Islet precursor cell (in vitro differentiated cells): Measurements from ENCODE around the gene NAV3.
"Not testable (repeated sequence)": the region's sequence is repeated elsewhere in the genome, so short reads cannot be mapped to it uniquely, and the experiment has no call there.

ENCODE experiments used
- DNase-seq: peaks from one replicate; pipeline ENCODE4 v3.0.0-alpha.2; 2018

The NAV3 gene

DNA sequence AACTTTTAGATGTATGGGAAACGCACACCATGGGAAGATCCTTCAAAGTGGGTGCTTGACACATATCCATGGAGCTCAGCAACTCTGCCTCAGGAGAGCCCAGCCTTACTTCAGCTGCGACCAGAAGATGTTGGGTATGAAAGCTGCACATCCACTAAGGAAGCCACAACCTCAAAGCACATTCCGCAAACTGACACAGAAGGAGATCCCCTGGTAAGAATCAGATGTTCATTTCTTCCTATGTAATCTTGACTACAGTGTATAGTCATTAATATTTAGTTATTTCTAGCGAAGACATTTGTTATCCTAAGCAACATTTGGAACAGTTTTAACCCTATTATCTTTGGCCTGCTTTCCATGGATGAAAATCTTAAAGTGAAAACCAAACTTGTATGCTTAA lies 374.2 kb downstream of the NAV3 start:
- no peak for DNase-seq

DNA sequence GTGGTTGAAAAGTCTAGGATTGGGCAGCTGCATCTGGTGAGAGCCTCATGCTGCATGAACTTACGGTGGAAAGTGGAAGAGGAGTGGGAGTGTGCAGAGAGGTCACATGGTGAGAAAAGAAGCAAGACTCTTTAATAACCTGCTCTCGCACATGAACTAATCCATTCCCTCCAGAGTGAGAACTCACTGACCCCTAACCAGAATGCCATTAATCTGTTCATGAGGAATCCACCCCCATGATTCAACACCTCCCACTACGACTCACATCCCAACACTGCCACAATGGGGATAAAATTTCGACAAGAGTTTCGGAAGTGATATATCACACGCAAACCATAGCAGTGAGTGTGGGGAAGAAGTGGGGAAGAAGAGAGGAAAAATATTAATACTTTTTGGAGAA lies 377.4 kb downstream of the NAV3 start:
- DNase-seq = no peak

DNA sequence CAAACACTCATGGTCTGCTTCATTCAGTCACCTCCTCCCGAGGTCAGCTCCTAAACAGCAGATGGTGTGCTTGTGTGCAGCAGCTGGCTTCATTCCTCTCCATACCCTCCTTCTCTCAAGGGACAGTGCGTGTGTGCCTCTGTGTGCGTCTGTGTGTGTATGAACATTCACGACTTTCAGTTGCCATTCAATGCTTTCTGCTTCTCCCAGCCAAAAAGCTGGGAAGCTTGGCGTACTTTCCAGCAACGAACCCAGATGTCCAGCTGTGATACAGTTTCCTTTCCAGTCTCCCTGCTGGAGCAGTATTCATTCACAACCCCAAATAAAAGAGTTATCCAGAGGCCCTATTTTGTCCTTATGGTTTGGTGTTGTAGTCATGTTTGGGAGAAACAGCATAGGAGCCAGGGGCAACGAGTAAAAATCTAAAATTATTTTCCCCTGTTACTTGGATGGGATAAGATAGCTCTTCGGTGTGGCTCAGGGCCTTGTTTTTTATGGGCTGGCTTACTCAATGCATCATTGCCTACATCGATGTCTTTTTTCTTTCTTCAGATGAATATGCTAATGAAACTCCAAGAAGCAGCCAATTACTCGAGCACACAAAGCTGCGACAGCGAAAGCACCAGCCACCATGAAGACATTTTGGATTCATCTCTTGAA lies 379.3 kb downstream of the NAV3 start:
- no peak for DNase-seq

DNA sequence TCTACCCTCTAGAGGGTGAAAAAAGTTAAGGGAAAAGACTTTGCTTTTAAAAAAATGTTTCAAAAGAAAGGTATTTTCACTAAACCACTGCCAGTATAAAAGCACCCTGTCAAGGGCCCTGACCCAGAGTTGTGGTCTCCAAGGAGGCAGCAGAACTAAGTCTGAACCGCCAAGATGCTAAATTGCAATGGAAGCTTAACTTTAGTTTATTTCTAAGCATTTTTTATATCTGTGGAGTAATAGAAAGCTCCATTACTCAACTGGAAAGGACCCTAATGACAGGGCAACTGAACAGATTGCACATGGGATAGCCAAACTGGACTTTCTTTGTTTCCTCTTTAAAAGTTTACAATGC lies 379.8 kb downstream of the NAV3 start:
- no peak for DNase-seq

DNA sequence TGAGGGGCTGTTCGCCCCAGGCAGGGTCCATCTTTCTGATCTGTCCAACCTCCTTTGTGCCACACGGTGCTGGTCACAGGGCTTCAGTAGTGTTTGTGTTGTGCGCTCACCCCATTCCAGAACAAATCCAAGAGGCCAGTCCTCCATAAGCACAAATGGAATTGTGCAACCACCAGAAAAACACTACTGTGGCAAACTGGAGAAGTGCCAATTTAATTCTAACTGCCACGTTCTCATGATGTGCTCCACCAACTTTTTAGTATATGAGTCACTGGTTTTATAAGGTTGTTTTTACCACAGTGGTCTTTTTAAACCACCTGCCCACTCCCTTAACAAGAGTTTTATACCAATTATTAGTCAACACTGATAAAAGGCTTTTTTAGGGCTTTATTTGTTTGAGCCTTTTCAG lies 380.2 kb downstream of the NAV3 start:
- no peak for DNase-seq

DNA sequence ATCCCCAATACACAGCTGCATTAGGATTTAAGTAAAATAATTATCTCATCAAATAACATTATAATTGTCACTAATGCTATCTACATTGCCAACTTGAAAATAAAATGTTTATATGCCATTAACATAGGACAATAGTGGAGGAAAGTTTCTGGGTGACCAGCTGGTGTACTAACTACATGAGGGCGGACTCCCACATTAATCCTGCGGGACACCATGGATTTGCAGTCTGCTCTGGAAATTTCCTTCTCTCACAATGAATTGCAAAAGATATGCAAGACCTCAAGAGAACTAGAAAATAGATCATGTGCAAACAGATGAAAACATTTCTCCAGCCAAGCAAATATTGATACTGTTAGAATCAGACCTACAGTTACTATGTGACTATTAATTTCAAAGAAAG lies 390.1 kb downstream of the NAV3 start:
- no peak for DNase-seq

DNA sequence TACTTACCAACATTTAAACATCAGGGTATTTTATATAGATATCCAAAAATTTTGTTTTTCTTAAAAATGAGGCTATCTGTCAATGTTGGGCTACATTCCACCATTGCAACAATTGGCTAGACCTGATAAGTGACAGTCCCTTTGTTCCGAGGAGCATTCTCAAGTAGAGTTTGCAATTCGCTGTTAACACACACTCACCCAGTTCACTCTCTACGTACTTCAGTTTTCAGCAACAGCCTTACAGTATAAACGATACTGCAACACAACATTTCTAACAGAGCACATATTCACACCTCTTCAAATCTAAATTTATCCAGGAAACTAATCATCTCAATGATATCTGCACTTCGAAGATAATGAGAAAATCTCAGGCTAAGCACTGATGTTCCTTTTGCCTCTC lies 393.5 kb downstream of the NAV3 start:
- DNase-seq = no peak

DNA sequence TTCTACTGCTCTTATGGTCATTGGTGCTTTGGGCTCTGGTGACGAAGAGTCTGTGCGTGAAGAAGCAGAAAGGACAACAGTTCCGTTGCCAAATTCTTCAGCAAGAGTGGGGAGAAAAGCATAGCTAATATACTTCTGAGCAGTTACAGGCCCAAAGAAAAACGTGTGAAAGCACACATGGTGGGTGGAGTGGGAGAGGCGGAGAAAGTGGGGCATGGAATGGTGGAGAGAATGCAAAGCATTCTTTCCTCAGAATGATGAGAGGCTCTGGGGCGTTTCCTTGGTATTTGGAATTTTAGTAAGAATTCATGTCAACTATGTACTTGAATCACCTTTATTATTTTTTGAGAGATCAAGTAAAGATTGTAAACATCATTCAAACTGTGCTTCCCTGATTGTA lies 396.1 kb downstream of the NAV3 start:
- no peak for DNase-seq

DNA sequence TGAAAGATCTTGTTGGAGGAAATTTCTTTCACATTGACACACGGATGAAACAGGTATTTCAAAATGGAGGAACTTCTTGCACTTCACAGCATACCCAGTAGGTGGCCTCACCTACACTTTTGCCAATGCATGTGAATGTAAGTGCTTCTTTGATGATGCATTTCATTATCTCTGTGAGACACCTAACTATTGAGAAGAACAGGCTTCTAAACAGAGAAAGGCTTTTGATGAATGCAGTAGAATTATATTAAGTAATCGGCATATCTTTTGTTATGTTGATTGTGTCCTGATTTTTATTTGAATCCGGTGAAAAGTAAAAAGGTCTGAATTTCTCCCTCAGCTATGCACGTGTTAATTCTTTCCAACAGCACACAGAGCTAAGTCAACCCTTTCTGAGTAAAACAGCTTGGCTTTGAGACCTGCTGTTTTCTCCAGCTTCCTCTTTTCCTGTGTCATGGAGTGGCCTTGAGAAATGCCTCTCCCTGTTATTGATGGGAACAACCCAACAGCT lies 399.0 kb downstream of the NAV3 start:
- peak; percentile 67 for DNase-seq

DNA sequence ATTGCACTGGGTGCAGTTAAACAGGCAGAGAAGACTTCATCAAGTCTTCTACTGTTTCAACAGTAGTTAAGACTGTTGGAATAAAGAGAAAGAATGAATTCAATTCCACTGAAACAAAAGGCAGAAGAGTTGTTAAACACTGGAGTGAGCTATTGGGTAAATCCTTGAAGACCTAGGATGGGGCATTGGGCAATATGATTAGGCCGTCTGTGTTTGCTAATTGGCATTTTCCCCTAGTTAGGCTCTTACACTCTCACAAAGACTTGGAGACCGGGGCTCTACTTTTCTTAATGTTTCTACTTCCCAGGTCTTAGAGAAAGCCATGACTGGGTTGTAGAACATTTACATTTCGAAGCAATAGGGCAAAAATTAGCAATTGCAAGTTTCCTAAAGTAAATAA lies 402.1 kb downstream of the NAV3 start:
- no peak for DNase-seq

DNA sequence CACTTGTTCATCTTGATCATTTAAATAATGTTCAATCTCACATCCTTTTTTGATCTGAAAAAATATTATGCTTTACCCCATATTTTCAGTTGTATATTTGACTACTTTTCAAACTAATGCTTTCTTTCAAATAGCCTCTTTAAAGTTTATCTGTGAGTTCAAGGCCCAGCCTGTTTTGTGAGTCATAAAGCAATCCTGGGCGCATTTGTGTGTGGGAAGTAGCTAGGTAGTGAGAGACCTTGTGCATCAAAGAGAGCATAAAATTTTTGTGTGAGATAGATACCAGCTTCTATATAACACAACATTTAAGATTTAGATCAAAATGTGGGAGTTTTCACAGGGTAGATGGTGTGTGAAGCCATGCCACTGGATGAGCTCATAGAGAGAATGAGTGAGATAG lies 405.6 kb downstream of the NAV3 start:
- DNase-seq = no peak

DNA sequence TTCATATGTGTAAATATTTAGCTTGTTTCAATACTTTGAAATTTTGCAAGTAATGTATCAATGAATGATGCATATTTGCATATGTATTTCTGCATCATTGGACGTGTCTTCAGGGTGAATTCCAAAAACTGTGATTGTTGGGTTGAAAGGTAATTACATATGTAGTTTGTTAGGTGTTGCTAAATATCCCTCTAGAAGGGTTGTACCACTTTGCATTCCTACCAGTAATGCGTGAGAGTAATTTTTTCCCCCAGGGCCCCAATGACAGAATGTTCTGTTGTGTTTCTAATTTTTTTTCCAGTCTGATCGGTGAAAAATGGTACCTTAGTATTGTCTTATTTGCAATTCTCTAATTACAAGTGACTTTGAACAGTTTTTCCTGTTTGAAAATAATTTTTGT lies 408.9 kb downstream of the NAV3 start:
- no peak for DNase-seq

DNA sequence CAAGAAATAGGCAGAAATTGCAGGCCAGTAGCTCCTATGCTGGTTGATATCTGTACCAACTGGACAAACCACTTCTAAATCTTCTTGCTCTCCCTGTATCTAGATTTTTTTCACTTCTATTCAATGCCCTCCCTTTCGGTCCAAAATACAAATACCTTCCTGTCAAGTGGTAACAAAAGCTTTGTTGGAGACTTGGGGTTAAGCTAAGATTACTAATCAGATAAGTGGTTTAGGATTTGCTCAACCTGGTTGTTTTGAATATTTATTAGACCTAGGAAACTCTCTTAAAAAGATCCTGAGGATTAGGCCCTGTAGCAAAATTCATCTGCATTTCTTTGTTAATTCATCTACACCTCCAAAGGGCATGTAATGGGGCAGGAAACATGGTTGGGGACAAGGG lies 410.1 kb downstream of the NAV3 start:
- DNase-seq = no peak

DNA sequence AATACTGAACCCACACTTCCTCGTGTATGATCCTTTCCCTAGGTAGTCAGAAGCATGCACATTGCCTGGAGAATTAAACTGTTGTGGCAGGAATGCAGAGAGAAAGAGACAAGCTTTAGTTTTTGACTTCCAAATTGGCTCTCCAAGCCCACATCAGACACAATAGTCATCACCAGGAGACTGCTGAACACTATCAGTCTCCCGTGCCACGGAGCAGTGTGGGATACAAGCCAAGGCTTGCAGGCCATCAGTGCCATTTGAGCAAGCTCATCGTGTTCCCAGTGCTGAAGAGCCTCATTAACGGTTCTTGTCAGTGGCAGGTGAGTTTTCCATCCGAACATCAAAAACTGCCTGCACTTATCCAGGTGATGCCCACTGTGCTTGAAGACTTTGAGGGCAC lies 410.8 kb downstream of the NAV3 start:
- no peak for DNase-seq

DNA sequence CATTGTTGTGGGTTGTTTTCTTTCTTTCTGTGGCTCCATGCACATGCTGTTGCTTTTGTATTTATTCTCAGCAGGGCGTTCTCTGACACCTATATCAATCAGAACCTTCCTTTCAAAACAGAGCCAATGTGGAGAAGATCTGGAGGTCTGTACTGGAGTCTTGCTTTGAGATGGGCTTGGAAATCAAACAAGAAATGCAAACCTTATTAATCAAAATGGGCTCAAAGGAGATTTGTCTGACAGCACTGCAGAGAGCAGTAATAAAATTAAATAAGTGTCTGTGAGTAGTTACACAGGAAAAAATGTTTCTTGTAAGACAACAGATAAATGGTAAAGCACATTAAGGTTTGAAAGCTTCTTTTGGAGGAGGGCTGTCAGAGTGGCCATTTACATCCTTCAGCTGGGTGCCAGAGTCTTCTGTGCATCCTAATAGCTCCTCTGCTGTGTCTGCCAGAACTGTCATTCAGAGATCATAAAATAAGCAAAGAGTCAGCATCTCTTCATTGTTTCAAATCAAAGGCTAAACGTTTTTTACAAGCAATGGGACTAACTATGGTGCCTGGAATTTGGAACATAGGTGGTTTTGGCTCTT lies 414.3 kb downstream of the NAV3 start:
- no peak for DNase-seq

DNA sequence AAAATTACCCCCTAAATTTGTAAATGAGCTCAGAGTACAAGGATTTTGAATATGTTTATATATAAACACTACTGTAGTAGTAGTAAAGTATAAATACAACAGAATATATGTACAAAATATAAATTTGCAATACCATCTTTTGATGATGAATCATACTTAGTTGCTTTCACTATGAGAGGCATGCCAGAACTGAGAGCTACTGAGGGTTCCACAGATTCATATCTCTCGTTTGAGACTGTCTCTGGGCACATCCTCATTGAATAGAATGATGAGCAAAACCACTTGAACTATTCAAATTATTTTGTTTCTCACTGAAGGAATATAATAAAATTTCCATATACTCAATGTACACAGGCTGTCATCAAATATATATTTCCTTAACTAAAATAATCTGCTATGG lies 417.6 kb downstream of the NAV3 start:
- no peak for DNase-seq

DNA sequence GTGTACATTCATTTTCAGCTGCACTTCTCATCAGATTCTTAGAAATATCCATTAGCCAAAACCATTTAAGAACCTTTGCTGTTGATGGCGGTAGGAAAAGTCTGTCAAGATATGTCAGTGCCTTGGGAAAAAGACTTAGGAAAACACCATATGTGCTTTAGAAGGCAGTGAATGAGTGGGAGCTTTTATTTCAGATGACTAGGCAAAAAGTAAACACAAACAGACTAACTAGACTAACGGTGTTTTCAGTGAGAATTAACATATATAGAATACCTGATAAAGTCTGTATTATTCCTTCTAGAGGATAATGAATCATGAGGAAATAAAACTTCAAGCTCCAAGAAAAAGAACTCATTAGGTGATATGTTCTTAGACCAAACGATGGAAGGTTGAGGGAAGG lies 418.9 kb downstream of the NAV3 start:
- no peak for DNase-seq

DNA sequence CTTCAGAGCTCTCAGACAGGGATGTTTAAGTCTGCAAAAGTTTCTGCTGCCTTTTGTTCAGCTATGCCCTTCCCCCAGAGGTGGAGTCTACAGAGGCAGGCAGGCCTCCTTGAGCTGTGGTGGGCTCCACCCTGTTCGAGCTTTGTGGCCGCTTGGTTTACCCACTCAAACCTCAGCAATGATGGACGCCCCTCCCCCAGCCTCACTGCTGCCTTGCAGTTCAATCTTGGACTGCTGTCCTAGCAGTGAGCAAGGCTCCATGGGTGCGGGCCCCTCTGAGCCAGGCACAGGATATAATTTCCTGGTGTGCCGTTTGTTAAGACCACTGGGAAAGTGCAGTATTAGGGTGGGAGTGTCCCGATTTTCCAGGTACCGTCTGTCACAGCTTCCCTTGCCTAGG lies 427.0 kb downstream of the NAV3 start:
- DNase-seq = not testable (repeated sequence)

DNA sequence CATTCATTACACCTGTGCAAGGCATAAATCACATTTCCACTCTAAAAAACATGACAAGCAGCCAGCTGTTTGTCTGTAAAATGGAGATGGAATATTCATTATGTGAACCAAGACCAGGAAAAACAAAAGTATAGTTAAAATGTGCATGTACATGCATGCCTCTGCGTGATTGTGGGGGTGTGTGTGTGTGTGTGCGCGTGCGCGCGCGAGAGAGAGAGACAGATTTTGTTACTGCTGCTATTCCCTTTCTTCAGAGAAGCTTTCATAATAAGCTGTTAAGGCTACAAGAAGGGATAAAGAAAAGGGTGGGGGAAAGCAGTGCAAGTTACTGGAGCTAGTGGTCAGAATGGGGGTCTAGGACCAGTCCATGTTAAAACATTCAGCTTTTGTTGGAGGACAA lies 430.3 kb downstream of the NAV3 start:
- DNase-seq = no peak

DNA sequence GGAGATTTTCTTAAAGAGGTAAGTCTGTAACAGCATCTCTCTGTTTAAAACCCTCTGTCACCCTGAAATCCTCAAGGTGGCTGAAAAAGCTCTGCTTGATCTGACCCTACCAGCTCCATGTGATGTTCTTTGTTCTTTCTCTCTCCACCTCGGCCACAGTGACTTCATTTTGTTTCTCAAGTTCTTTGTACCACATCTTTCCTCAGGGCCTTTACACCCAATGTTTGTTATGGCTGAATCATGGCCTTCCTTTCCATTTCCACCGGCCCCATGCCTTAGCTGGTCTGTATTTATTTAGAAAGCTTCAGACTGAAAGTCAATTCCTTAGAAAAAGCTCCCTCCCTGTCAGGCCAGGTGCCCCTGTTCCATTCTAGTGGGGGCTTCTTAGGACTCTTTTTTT lies 431.2 kb downstream of the NAV3 start:
- no peak for DNase-seq
